ENCODE data around the gene VAV2. TPM values are rescaled to one million over a fixed set of nuclear protein-coding genes. Genes with fewer than 3 reads are reported as not detected.

The VAV2 gene
- total RNA-seq, 1 experiment from 2014 or later, result 24.7 TPM

GRCh38 chr9:133929599-133929998 lies 62.5 kb downstream of the VAV2 start:
- DNase-seq (ENCODE audit: low read depth, low spot score) (no peak), ATAC-seq (no peak)
- H3K4me1 ChIP-seq (ENCODE audit: control insufficient read depth, insufficient read depth, low read length), result no peaks in the 10 kb centered on the region
- in situ Hi-C loops (cut with HindIII; ENCODE audit: low pct_unique_long_range_greater_than_20kb, low sequenced_read_pairs) (no loop called here), intact Hi-C loops (cut with micrococcal nuclease; ENCODE audit: unreplicated experiment) (no loop called here)
- POLR2A ChIA-PET, result no interaction called here
- TF ChIP-seq TCF7L2 (IDR thresholded peaks at IDR 0.05; ENCODE audit: low read depth, low read length) (no peak), CTCF (IDR thresholded peaks at IDR 0.05) (no peak), REST (IDR thresholded peaks at IDR 0.05; ENCODE audit: insufficient read depth in 1 of 2, low read depth in 2 of 2, low read length in 1 of 2) (no peak), SIN3A (IDR thresholded peaks at IDR 0.05; ENCODE audit: borderline replicate concordance, insufficient read depth, low read depth, low read length) (no peak), POLR2AphosphoS5 (IDR thresholded peaks at IDR 0.05; ENCODE audit: low read depth, low read length) (no peak)
- H3K4me3 ChIP-seq (ENCODE audit: low read depth in 2 of 2, low read length in 2 of 2), result no peak overlapping the region
- CTCF ChIA-PET, result interaction anchor here (0.9 kb wide), 1 partner anchor 64 kb away, joined by 3 read pairs; no protein-coding TSS in a partner anchor
- H3K27me3 ChIP-seq (ENCODE audit: control insufficient read depth, insufficient read depth, low read length), result no peaks in the 10 kb centered on the region
- no peaks in the 10 kb centered on the region for H3K36me3 ChIP-seq (ENCODE audit: control insufficient read depth, insufficient read depth, low read length)
- no TSS peak for BruUV-seq (replicated peaks)
- no peak overlapping the region for H3K27ac ChIP-seq (ENCODE audit: low read length)
- H3K9me3 ChIP-seq (ENCODE audit: control insufficient read depth, insufficient read depth, low read depth, low read length), result no peaks in the 10 kb centered on the region

GRCh38 chr9:133928248-133928764 lies 63.8 kb downstream of the VAV2 start:
- in situ Hi-C loops (cut with HindIII; ENCODE audit: low pct_unique_long_range_greater_than_20kb, low sequenced_read_pairs), result no loop called here
- Histone ChIP-seq H3K4me3 (ENCODE audit: low read depth in 2 of 2, low read length in 2 of 2) (no peak overlapping the region), H3K4me1 (ENCODE audit: control insufficient read depth, insufficient read depth, low read length) (no peaks in the 10 kb centered on the region), H3K27me3 (ENCODE audit: control insufficient read depth, insufficient read depth, low read length) (no peaks in the 10 kb centered on the region), H3K9me3 (ENCODE audit: control insufficient read depth, insufficient read depth, low read depth, low read length) (no peaks in the 10 kb centered on the region), H3K36me3 (ENCODE audit: control insufficient read depth, insufficient read depth, low read length) (no peaks in the 10 kb centered on the region), H3K27ac (ENCODE audit: low read length) (no peak overlapping the region)
- BruUV-seq (replicated peaks), result no TSS peak
- ChIA-PET CTCF (no interaction called here), POLR2A (no interaction called here)
- no peak for DNase-seq (ENCODE audit: low read depth, low spot score)
- intact Hi-C loops (cut with micrococcal nuclease; ENCODE audit: unreplicated experiment), result no loop called here
- no peak for ATAC-seq
- no peak for TF ChIP-seq POLR2AphosphoS5 (IDR thresholded peaks at IDR 0.05; ENCODE audit: low read depth, low read length)
- TF ChIP-seq TCF7L2 (IDR thresholded peaks at IDR 0.05; ENCODE audit: low read depth, low read length), result no peak
- no peak for TF ChIP-seq CTCF (IDR thresholded peaks at IDR 0.05)
- no peak for TF ChIP-seq REST (IDR thresholded peaks at IDR 0.05; ENCODE audit: insufficient read depth in 1 of 2, low read depth in 2 of 2, low read length in 1 of 2)
